H9 (cell line): ENCODE data around the gene IL17F. TPM values are rescaled to one million over a fixed set of nuclear protein-coding genes. Genes with fewer than 3 reads are reported as not detected.

Source experiments
- DNase-seq: peaks from one replicate; pipeline ENCODE4 v3.0.0-alpha.2; 2017
- H2AFZ ChIP-seq: one replicate; pipeline ENCODE4 v1.6.1; 2013; ENCODE audit warnings: mild to moderate bottlenecking, low read length, control low read depth, moderate library complexity
- H2AK5ac ChIP-seq: 2 replicates; pipeline ENCODE4 v1.6.1; 2013; ENCODE audit warnings: low read length, control low read depth, mixed read lengths; ENCODE audit not compliant: insufficient read length
- H2BK120ac ChIP-seq: one replicate; pipeline ENCODE4 v1.6.1; 2013; ENCODE audit warnings: low read depth, mild to moderate bottlenecking, low read length, control low read depth, inconsistent platforms; ENCODE audit not compliant: poor library complexity, severe bottlenecking
- H2BK12ac ChIP-seq: 2 replicates; pipeline ENCODE4 v1.6.1; 2013; ENCODE audit warnings: low read length, control low read depth, mixed read lengths, low read depth; ENCODE audit not compliant: insufficient read length
- H2BK15ac ChIP-seq: 2 replicates; pipeline ENCODE4 v1.6.1; 2013; ENCODE audit warnings: low read depth, low read length, control low read depth
- H2BK20ac ChIP-seq: one replicate; pipeline ENCODE4 v1.6.1; 2013; ENCODE audit warnings: low read depth, mild to moderate bottlenecking, low read length, control low read depth, inconsistent platforms; ENCODE audit not compliant: poor library complexity, severe bottlenecking
- H2BK5ac ChIP-seq: 2 replicates; pipeline ENCODE4 v1.6.1; 2013; ENCODE audit warnings: low read length, control low read depth, mixed read lengths; ENCODE audit not compliant: insufficient read length
- H3K14ac ChIP-seq: 2 replicates; pipeline ENCODE4 v1.6.1; 2013; ENCODE audit warnings: low read length, control low read depth; ENCODE audit not compliant: insufficient read depth
- H3K18ac ChIP-seq: 2 replicates; pipeline ENCODE4 v1.6.1; 2013; ENCODE audit warnings: low read depth, mild to moderate bottlenecking, mixed read lengths, low read length, control low read depth; ENCODE audit not compliant: insufficient read length
- H3K23ac ChIP-seq: 2 replicates; pipeline ENCODE4 v1.6.1; 2013; ENCODE audit warnings: low read length, control low read depth, mixed read lengths, low read depth; ENCODE audit not compliant: insufficient read length
- H3K23me2 ChIP-seq: 2 replicates; pipeline ENCODE4 v1.6.1; 2013; ENCODE audit warnings: low read depth, mild to moderate bottlenecking, mixed read lengths, low read length, control low read depth; ENCODE audit not compliant: insufficient read length, poor library complexity, severe bottlenecking
- H3K27ac ChIP-seq: 2 replicates; pipeline ENCODE4 v1.5.1; 2013; ENCODE audit warnings: low read length, control low read depth, mixed read lengths, low read depth; ENCODE audit not compliant: insufficient read length
- H3K27me3 ChIP-seq: 2 replicates; pipeline ENCODE4 v1.6.1; 2013; ENCODE audit warnings: low read length, control low read depth, inconsistent platforms; ENCODE audit not compliant: insufficient read depth
- H3K4ac ChIP-seq: 2 replicates; pipeline ENCODE4 v1.6.1; 2013; ENCODE audit warnings: low read depth, mild to moderate bottlenecking, control low read depth, inconsistent platforms, low read length, moderate library complexity
- H3K4me1 ChIP-seq: 2 replicates; pipeline ENCODE4 v1.6.1; 2013; ENCODE audit warnings: low read length, control low read depth, inconsistent platforms; ENCODE audit not compliant: insufficient read depth
- H3K4me2 ChIP-seq: 2 replicates; pipeline ENCODE4 v1.6.1; 2013; ENCODE audit warnings: low read length, control low read depth, mixed read lengths; ENCODE audit not compliant: insufficient read length, insufficient read depth
- H3K56ac ChIP-seq: 2 replicates; pipeline ENCODE4 v1.6.1; 2013; ENCODE audit warnings: low read depth, mild to moderate bottlenecking, mixed read lengths, low read length, control low read depth; ENCODE audit not compliant: insufficient read length
- H3K79me1 ChIP-seq: 2 replicates; pipeline ENCODE4 v1.6.1; 2013; ENCODE audit warnings: low read depth, mild to moderate bottlenecking, moderate library complexity, low read length, control low read depth, inconsistent platforms; ENCODE audit not compliant: insufficient read depth, poor library complexity, severe bottlenecking
- H3K79me2 ChIP-seq: 2 replicates; pipeline ENCODE4 v1.6.1; 2013; ENCODE audit warnings: low read length, control low read depth, inconsistent platforms; ENCODE audit not compliant: insufficient read depth
- H3K9ac ChIP-seq: 2 replicates; pipeline ENCODE4 v1.6.1; 2013; ENCODE audit warnings: low read length, control low read depth, mixed read lengths; ENCODE audit not compliant: insufficient read length; ENCODE audit errors: extremely low read depth
- H3K9me3 ChIP-seq: one replicate; pipeline ENCODE4 v1.6.1; 2013; ENCODE audit warnings: low read depth, low read length, inconsistent platforms; ENCODE audit not compliant: control insufficient read depth
- H3T11ph ChIP-seq: one replicate; pipeline ENCODE4 v1.6.1; 2013; ENCODE audit warnings: mild to moderate bottlenecking, low read length, control low read depth, inconsistent platforms
- H4K20me1 ChIP-seq: one replicate; pipeline ENCODE4 v1.6.1; 2013; ENCODE audit not compliant: control insufficient read depth, insufficient read length, insufficient read depth
- H4K5ac ChIP-seq: 2 replicates; pipeline ENCODE4 v1.6.1; 2013; ENCODE audit warnings: low read depth, mild to moderate bottlenecking, mixed read lengths, low read length, control low read depth; ENCODE audit not compliant: insufficient read length
- H4K8ac ChIP-seq: replicated peaks from 2 replicates; pipeline ENCODE4 v1.6.1; 2013; ENCODE audit warnings: low read length, control low read depth, mixed read lengths, low read depth; ENCODE audit not compliant: insufficient read length
- H4K91ac ChIP-seq: 2 replicates; pipeline ENCODE4 v1.6.1; 2013; ENCODE audit warnings: low read depth, mild to moderate bottlenecking, moderate library complexity, mixed read lengths, low read length, control low read depth; ENCODE audit not compliant: insufficient read length
- H3K27ac Mint-ChIP-seq, 3 experiments: 2 replicates in 2 of 3; 3 replicates in 1 of 3; pipeline ENCODE4 v1.8.0; 2020 to 2021; ENCODE audit warnings: mixed read lengths in 3 of 3, mild to moderate bottlenecking in 1 of 3, moderate library complexity in 1 of 3
- H3K27me3 Mint-ChIP-seq: 2 replicates; pipeline ENCODE4 v1.8.0; 2021; ENCODE audit warnings: low read depth, mild to moderate bottlenecking, moderate library complexity, mixed read lengths
- H3K36me3 Mint-ChIP-seq, 3 experiments: 2 replicates in 2 of 3; 3 replicates in 1 of 3; pipeline ENCODE4 v1.8.0; 2020 to 2021; ENCODE audit warnings: low read depth in 3 of 3, mixed read lengths in 3 of 3; ENCODE audit not compliant: insufficient read depth in 1 of 3
- H3K4me1 Mint-ChIP-seq, 2 experiments: 2 replicates each; pipeline ENCODE4 v1.8.0; 2020; ENCODE audit warnings: mixed read lengths in 2 of 2
- H3K4me3 Mint-ChIP-seq, 2 experiments: 2 replicates in 1 of 2; 3 replicates in 1 of 2; pipeline ENCODE4 v1.8.0; 2020 to 2021; ENCODE audit warnings: mild to moderate bottlenecking in 2 of 2, mixed read lengths in 2 of 2, moderate library complexity in 1 of 2
- H3K9me3 Mint-ChIP-seq, 2 experiments: 2 replicates in 1 of 2; 3 replicates in 1 of 2; pipeline ENCODE4 v1.8.0; 2020; ENCODE audit warnings: mild to moderate bottlenecking in 2 of 2, mixed read lengths in 2 of 2, moderate library complexity in 1 of 2
- WGBS: extraction: QIAGEN DNeasy Blood & Tissue Kit; methylation state at CpG from one replicate; pipeline ENCODE4 v1.1.7; 2013; ENCODE audit warnings: missing lambda C conversion rate, low lambda C conversion rate, mixed read lengths; ENCODE audit not compliant: insufficient read length; ENCODE audit errors: extremely low coverage; 5-methylcytosine and 5-hydroxymethylcytosine counted together
- total RNA-seq: library from RNA; stranded (reverse); gene quantifications from 2 replicates; pipeline ENCODE4 v1.2.1, GENCODE V29; 2021
- TF ChIP-seq, protein P1 (sequence below): fragments of 200-600 bp; sonication (generic); conservative IDR thresholded peaks from 3 replicates; pipeline ENCODE4 v1.8.0; 2021; ENCODE audit warnings: antibody characterized with exemption, mild to moderate bottlenecking

Gene IL17F
- total RNA-seq, 1 experiment from 2014 or later, result not detected

DNA sequence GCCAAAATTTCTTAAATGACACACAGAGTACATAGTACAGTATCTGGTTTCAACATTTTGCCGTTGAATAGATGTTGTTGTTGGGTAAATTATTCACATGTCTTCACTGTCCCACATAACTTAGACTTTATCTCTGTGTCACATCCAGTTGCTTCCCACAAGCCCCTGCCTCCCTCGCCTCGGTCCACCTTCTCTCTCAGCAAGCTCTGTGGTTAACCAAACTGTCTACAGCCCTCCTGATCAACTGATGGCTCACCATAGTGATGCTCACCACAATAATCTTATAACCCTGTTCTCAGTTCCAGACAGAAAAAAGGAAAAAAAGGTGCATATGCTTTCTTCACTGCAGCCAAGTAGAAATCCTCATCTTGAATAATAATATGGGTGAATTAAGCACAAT lies 23.0 kb downstream of the IL17F start:
- H3K4me1 Mint-ChIP-seq, result no peaks in the 10 kb centered on the region

More for the DNA sequence above, 23.0 kb downstream of the IL17F start:
- Mint-ChIP-seq H3K36me3 (no peaks in the 10 kb centered on the region), H3K4me3 (no peak overlapping the region), H3K27me3 (no peaks in the 10 kb centered on the region; the same call in none of the 2 replicates), H3K9me3 (no peaks in the 10 kb centered on the region), H3K27ac (no peak overlapping the region)
- Histone ChIP-seq H3K18ac (no peak overlapping the region), H3K23me2 (no peaks in the 10 kb centered on the region), H3K14ac (no peak overlapping the region), H3K9ac (no peak overlapping the region), H3K79me1 (no peaks in the 10 kb centered on the region), H3K4me1 (no peaks in the 10 kb centered on the region), H3K27me3 (no peaks in the 10 kb centered on the region), H3K9me3 (no peaks in the 10 kb centered on the region), H4K5ac (no peak overlapping the region), H4K91ac (no peak overlapping the region), H3K79me2 (no peaks in the 10 kb centered on the region), H3T11ph (no peak overlapping the region), H2BK12ac (no peak overlapping the region), H2AK5ac (no peak overlapping the region), H2BK120ac (no peak overlapping the region), H3K4ac (no peak overlapping the region), H2BK20ac (no peak overlapping the region), H3K4me2 (no peak overlapping the region), H4K8ac (no peak overlapping the region), H2AFZ (no peak overlapping the region), H2BK5ac (no peak overlapping the region), H3K27ac (no peak overlapping the region), H3K56ac (no peak overlapping the region), H3K23ac (no peak overlapping the region), H2BK15ac (no peak overlapping the region), H4K20me1 (no peaks in the 10 kb centered on the region)
- DNase-seq, result no peak
- TF ChIP-seq, protein P1, sequence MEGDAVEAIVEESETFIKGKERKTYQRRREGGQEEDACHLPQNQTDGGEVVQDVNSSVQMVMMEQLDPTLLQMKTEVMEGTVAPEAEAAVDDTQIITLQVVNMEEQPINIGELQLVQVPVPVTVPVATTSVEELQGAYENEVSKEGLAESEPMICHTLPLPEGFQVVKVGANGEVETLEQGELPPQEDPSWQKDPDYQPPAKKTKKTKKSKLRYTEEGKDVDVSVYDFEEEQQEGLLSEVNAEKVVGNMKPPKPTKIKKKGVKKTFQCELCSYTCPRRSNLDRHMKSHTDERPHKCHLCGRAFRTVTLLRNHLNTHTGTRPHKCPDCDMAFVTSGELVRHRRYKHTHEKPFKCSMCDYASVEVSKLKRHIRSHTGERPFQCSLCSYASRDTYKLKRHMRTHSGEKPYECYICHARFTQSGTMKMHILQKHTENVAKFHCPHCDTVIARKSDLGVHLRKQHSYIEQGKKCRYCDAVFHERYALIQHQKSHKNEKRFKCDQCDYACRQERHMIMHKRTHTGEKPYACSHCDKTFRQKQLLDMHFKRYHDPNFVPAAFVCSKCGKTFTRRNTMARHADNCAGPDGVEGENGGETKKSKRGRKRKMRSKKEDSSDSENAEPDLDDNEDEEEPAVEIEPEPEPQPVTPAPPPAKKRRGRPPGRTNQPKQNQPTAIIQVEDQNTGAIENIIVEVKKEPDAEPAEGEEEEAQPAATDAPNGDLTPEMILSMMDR, result no peak
- no CpG with 5 or more reads among the region's 3 CpGs for WGBS
